ELF-1 (cell line): ENCODE measurements around the gene UNC5B.
A peak's percentile ranks its signal among the peaks of the same experiment; 100 is the strongest.
"Not testable (repeated sequence)": the region's sequence is repeated elsewhere in the genome, so short reads cannot be mapped to it uniquely, and the experiment has no call there.

Experiments used
- DNase-seq: peaks from one replicate; pipeline ENCODE4 v3.0.0-alpha.2; 2016; ENCODE audit warnings: low read depth, low spot score

Gene UNC5B

DNA sequence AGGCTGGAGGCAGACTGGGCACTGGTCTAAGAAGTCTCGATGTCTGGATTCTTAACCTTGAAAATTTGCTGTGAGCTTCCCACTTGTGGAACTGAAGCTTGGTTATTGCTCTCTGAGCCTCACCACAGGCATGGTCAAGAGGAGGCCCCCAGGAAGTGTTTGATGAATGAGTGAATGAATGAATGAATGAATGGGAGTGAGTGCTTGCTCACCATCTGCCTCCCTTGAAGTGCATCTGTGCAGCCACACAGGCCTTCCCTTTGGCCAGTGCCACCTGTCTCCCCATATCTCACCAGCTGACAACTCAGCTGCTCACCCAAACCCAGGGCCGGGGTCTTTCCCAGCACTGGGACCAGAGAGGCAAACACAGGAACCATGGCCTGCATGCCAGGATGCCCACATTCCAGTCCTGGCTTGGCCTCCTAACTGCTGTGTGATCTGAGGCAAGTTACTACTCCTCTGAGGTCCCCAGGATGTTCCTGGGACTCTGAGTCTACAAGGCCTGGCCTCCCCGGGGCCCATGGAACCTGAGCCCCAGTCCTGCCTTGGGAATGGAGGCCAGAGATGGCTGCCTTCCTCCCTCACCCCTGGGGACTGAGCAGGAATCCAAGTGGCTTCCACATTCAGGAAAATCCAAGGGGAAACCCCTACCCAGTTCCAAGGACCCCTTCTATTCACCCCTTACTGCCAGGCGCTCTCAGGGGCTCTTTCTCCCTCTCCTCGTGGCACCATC lies 55.3 kb downstream of the UNC5B start:
- DNase-seq = no peak

DNA sequence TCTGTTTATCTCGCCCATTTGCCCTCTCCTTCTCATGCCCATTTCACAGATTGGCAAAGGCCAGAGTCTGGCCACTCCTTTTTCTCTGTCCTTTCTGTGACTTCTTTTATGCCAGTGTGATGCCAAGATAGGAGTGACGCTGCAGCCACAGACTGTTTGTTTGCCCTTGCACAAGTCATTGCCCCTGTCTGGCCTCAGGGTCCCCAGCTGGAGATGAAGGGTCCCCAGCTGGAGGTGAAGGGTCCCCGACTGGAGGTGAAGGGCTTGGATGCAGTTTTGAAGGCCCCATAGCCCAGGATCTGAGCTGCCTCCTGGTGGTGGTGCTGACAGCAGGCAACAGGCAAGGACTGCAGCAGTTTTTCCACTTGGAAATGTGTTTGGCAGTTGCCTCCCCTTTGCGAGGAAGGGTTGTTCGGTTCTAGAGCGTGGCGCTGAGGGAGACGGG lies 55.9 kb downstream of the UNC5B start:
- DNase-seq = peak; percentile 64

DNA sequence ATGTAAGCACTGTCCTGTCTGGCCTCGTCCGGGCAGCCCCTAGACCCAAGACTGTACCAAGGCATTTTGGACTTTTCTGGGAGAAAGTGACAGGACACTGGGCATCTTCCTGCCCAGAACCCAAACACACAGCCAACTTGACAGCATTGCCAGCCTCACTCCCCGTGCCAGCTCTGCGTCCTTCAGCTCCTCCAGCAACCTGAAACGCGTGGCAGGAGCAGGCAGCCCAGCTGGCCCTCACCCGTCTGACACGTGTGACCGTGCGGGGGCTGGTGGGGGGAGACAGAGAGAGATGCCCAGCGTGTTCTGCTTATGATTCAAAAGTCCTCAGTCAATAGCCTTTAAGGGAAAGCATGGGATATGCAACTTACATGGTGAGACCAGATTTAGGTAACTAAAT lies 56.4 kb downstream of the UNC5B start:
- DNase-seq = no peak

DNA sequence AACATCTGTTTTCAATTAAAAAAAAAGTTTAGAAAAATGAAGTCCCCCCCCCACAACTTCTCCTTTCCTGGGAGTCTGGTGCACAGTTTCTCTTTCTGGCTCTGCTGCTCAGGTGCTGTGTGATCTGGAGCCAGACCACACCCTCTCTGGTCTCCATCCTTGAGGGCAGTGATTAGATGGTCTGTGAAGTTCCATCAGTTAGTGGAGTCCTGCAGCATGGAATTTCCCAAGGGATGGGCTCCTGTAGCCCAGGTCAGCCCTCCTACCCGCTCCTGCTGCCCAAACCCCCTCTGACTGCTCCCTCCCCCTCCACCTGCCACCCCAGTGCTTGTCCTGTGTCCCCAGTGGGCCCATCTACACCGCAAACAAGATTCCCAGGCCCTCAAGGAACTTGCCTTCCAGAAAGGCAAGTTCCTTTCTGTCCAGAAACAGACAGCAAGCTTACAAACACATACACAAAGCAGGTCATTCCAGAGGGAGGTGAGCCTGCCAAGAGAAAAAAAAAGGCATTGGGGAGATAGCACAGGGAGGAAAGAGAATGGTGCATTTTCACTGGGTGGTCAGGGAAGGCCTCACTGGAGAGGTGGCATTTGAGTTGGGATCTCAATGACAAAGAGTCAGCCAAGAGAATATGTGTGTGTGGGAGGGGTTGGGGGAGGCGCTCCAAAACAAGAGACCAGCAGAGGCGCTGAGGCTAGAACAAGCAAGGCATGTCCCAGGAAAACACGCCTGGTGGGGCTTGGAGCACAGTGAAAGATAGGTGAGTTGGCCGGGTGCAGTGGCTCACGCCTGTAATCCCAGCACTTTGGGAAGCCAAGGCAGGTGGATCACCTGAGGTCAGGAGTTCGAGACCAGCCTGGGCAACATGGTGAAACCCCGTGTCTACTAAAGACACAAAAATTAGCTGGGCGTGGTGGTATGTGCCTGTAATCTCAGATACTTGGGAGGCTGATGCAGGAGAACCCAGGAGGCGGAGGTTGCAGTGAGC lies 57.2 kb downstream of the UNC5B start:
- DNase-seq = peak; percentile 95

DNA sequence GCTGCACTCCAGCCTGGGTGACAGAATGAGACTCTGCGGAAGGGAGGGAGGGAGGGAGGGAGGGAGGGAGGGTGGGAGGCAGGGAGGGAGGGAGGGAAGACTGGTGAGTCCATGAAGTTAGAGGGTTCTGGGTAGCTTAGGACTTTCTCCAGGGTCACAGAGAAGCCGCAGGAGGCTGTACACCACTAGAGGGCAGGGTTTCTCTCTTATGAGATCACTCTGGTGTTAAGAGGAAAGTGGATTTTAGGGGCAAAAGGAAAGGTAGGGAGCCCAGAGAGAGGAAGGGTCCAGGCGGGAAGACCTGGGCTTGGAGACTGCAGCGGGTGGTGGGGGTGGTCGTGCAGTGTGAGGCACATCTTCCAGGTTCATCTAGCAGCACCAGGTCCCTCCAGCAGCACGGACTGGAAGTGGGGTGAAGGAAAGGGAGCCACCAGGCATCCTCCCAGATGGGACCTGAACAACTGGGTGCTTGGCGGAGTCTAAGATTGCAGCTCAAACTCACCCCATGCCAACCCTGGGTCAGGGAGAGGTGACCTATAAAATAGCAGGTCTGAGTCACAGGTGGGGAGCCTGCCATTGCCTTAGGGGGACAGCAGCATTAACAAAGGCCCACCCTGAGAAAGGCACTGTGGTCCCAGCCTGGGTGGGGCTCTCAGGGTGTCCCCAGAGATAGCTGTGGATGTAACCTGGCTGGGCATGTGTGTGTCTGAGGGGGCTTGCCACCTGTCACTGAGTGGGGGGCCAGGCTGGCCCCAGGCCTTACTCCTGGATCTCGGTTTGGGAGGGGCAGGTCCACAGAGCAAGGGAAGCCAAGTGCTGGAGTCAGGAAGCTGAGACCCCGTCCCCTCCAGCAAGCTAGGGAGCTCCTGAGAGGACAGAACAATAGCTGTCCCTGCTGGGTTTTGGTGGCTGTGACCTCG lies 58.2 kb downstream of the UNC5B start:
- peak; percentile 83 for DNase-seq

DNA sequence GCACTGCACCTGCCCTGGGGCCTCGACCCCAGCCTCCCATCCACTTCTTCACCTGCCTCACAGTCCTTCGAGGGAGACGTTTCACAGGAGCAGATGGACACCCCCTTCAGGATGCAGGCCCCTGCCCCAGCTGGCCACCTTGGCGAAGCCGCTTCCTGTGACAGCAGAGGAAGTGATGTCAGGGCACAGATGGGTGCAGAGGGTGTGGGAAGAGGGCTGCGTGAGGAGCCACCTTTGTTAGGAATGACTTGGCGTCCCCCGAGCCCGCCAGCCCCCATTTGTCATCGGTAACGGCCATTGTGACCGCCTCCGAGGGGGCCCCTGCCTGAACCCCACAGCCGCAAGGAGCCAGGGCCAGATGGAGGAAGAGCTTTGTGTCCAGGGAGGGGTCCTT lies 59.3 kb downstream of the UNC5B start:
- DNase-seq = no peak

DNA sequence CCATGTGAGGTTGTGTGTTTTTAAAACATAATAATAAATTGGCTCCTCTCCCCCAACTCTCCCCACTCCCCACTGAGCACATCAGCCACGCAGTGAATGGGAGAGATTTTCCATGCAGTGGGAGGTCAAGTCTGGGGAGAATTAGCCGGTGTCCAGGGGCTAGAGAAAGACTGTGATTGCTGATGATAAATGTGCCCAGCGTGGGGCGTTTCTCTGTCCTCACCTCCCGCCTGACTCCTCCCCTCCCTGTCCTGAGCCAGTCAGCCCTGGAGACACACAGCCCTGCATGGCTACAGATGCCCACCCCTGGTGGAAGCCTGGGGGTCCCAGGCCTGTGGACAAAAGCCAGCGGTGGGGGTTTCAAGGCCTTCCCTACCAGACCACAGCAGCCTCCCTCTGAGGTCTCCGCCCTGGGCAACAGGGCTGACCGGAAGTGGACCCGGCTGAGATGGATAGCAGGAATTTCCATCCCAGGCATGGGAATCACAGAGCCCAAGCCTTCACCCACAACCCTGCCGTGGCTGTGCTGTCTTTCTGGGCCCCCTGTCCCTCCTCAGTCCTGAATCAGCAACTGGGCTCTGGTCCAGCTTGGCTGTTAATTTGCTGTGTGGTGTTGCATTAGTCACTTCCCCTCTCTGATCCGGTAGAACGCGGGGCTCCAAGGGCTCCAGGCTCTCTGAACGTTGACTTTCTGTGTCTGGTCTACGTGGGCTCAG lies 59.8 kb downstream of the UNC5B start:
- no peak for DNase-seq

DNA sequence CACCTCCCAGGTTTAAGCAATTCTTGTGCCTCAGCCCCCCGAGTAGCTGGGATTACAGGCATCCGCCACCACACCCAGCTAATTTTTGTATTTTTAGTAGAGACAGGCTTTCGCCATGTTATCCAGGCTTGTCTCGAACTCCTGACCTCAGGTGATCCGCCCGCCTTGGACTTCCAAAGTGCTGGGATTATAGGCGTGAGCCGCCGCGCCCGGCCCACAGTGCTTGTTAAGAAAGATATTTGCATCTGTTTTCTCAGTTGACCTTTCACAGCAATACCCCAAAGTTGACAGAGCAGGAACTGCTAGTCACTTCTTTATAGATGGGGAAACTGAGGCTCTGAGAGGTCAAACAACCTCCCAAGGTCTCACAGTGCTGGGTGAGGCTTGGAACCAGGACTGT lies 60.6 kb downstream of the UNC5B start:
- not testable (repeated sequence) for DNase-seq

DNA sequence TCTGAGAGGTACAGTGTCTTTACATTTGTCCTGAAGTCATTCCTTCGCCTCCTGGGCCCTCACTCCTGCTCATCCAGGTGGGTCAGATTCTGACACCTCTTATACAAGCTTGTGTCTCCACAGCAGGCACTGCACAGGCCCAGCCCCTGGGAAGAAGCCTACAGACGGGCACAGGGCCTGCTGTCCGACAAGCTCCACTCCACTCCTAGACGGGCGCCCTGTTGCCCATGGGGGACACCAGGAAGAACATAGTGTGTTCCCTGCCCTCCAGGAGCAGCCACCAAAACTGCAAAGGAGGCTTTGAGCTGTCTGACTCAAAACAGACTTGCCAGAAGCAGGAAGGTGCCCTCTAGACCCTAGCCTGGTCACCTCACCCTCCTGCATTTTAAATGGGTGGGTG lies 61.1 kb downstream of the UNC5B start:
- DNase-seq = no peak

DNA sequence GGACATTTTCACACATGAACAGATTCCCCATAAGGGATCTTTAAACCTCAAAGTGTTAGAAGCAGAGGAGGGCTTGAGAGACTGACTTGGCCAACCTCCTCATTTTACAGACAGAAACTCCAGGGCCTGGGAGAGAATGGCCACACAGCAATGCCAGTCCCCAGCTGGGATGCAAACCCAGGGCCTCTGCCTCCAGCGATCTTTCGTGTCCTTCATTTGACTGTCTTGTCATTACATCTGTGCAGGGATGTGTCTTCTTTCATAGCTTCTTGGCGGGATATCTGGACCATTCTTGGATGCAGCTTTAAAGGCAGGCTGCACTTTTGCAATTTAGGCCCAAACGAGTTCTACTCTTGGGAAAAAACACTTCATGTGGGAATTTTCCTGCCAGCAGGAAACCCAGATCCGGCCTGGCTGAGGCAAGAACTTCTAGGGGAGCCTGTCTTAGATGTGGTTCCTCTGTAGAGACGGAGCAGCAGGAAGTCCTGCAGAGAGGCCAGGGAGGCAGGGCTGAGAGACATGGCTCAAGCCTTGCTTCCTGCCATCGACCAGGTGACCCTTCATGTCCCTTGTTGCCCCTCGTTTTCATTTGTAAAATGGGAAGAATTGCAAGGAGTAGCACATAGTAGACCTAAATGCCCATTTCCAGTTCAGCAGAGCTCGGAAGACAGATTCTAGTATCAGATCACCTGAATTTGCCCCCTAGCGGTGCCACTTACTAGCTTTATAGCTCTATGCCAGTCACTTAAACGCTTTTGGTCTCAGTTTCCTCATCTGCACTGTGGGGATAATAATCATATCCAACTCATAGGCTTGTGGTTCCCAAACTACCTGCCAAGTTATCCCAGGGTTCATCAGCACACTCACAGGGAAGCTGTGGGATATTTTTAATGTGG lies 62.8 kb downstream of the UNC5B start:
- DNase-seq = no peak

DNA sequence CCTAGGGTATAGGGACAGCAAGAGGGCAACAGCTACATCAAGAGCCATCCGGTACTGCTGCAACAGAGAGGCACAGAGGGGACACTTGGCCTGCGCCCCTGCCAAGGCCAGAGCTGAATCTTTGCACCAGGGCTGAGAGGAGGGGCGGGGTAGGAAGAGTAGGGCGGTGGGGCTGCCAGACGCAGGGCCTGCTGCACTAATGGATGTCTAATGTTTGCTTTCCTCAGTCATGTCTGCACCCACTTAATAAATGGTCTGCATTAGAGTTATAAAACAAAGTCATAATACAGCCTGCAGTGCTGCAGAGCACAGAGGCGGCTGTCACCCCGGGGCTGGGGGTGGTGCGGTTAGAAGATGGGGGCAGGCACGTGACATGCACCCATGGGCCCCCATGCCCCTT lies 64.5 kb downstream of the UNC5B start:
- DNase-seq = no peak

DNA sequence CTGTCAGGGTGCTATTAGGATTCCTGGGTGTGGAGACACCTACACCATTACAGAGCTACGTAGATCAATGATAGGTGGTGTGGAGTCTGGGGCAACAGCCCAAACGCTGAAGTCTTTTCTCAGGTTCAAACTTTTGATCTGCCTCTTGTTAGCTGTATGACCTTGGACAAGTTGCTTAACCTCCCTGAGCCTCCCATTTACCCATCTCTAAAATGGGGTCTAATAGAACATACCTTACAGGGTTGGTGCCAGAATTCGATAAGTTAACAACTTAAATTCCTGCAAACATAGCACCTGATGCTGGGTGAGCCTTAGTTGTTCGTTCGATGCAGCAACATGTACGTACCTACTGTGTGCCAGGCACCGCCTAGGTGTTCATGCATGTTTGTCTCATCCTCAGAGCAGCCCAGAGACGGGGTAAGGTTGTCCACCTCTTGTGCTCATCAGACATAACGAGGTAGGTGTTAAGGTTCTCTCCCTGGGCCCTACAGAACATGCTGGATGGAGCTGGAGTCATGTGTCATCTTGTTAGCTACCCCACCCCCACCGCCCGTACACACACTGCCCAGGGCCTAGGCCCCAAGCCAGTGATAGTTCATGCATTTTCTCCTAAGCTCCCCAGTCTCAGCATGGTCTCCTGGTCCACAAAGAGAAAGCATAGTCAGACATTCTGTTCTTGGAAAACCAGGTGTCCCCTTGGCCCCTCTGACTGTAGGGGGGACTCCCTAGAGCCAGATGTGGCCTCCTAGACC lies 65.7 kb downstream of the UNC5B start:
- DNase-seq = no peak

DNA sequence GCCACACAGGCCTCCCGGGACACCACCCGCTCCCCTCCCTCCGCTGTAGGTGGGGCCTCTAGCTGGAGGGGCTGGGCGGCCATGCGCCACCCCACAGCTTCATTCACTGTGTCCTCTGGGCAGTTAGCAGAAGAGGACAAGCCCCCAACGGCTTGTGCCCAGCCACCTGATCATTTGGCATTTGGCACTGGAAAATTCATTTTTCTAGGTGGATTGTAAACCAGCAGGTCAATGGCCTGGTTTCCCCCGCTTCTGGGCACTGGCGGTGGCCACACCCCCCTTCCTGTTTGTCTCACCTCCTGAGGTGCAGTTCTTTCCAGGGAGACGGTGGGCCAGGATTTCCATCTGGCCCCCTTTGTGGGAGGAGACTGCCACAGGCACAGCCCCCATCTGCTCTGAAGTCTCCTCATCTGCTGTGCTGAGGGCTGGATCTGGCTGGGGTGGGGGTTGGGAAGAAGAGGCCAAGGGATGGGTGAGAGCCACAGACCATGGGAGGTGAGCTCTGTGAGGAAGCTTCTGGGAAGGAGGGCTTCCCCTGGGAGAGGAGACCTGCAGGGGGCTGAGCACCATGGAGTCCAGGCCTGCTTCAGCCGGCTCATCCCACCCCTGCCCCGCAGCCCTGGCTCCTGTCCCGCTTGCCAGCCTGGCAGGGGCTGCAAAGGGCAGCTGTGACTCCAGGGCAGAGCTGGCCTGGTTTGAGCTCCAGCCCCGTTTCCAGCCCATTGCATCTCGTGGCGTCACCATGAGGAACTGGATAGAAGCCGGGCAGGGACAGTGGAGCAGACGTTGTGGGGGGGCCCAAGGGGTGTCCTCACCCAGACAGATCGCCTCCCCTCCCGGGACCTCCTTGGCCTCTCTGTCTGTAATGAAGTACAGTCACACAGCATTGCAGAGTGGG lies 66.6 kb downstream of the UNC5B start:
- DNase-seq = peak; percentile 59

DNA sequence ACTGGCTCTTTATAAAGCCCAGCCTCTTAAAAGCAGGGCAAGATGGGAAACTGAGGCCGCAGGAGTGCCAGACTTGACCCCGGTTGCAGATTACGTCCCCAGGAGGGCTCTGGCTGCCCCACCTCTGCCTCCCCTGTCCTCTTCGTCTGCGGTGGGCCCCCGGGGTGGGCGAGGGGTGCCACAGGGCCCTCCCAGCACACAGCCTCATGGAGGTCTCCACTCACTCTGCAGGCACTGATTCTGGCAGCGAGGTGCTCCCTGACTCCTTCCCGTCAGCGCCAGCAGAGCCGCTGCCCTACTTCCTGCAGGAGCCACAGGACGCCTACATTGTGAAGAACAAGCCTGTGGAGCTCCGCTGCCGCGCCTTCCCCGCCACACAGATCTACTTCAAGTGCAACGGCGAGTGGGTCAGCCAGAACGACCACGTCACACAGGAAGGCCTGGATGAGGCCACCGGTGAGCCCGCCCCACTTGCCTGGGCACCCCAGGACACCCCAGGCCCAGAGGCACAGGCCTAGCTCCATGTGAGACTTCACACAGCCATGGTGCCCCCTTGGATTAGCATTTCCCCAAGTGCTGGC lies 67.3 kb downstream of the UNC5B start:
- no peak for DNase-seq

DNA sequence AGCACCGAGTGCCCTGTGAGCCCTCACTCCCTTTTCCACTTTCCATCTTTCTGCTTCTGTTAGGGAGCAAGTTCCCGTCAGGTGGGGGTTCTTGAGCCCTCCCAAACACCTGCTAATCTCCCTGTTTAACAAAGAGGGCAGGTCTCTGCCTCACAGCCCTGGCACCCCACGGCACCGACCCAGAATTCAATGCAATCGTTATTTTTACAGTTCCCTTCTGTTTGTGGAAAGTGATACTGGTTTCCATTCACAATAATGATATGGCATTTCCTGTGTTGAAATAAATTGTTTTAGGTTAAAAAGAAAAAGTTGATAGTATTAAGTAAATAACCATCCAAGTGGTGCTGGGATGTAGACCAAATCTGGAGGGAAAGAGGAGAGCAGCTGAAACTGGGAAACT lies 67.8 kb downstream of the UNC5B start:
- DNase-seq = no peak

DNA sequence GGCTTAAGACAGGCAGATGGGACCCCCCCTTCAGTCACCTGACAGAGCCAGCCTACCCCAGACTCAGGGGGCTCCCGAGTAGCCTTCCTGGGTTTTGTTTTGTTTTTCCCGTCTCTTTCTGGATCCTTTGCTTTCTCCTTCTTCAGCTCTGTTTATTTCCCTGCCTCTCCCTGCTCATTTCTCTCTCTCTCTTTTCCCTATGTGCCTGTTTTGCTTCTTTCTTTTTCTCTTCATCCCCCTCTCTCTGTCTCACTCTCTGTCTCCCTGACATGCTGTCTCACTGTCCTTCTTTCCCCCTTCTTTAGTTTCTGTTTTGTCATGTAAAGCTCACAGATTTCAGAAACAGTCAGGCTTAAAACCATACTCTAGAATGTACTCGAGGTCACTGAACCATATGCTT lies 68.5 kb downstream of the UNC5B start:
- DNase-seq = no peak

DNA sequence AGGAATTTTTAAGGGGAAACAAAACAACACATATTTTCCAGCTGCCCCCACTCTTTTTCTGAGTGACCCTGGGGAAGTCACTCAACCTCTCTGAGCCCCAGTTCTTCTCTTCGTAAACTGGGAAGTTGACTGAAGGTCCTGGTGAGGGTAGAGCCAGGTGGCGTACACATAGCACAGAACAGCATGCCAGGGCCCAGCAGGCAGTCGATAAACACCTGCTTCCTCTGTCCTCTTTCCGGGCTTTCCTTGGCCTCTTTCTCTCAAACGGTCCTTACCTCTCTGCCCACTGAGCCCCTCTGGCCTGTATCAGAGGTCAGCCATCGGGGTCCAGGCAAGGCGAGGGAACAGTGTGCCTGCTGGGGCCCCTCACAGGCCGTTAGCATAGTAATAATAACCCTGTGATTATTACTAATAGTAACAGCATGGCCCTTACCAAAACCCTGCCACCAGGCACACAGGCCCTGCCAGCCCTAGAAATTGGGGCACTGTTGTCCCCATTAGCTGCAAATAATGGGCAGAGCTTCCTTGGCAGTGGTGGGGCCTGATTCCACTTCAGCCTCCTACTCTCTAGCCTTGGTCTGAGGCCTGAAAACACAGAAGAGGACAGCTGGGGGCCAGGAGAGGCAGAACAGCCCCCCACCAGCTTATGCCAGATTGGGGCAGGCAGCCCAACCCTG lies 69.4 kb downstream of the UNC5B start:
- DNase-seq = no peak
